Neural progenitor cell (in vitro differentiated cells): ENCODE data around the gene ADSS1. TPM values are rescaled to one million over a fixed set of nuclear protein-coding genes. Genes with fewer than 3 reads are reported as not detected.

Experiments
- DNase-seq: peaks from one replicate; pipeline ENCODE4 v3.0.0-alpha.2; 2016; ENCODE audit warnings: low spot score
- H2AFZ ChIP-seq: fragments of 200-600 bp; sonication (generic); replicated peaks from 2 replicates; pipeline ENCODE4 v1.6.1; 2016; ENCODE audit warnings: antibody characterized with exemption
- H3F3A ChIP-seq: fragments of 200-600 bp; sonication (generic); 2 replicates; pipeline ENCODE4 v1.6.1; 2016; ENCODE audit warnings: antibody characterized with exemption, low read depth
- H3K27ac ChIP-seq: fragments of 200-600 bp; sonication (generic); 2 replicates; pipeline ENCODE4 v1.5.1; 2016; ENCODE audit warnings: mild to moderate bottlenecking
- H3K27me3 ChIP-seq: fragments of 200-600 bp; sonication (generic); 2 replicates; pipeline ENCODE4 v1.6.1; 2016; ENCODE audit warnings: mild to moderate bottlenecking, moderate library complexity
- H3K36me3 ChIP-seq: fragments of 200-600 bp; sonication (generic); 2 replicates; pipeline ENCODE4 v1.5.1; 2016
- H3K4me1 ChIP-seq: fragments of 200-600 bp; sonication (generic); 2 replicates; pipeline ENCODE4 v1.6.1; 2016; ENCODE audit warnings: mixed run types
- H3K4me2 ChIP-seq: fragments of 200-600 bp; sonication (generic); 2 replicates; pipeline ENCODE4 v1.6.1; 2016
- H3K4me3 ChIP-seq: fragments of 200-600 bp; sonication (generic); 2 replicates; pipeline ENCODE4 v1.5.1; 2016
- H3K79me2 ChIP-seq: fragments of 200-600 bp; sonication (generic); 2 replicates; pipeline ENCODE4 v1.6.1; 2016; ENCODE audit warnings: low read depth
- H3K9ac ChIP-seq: fragments of 200-600 bp; sonication (generic); 2 replicates; pipeline ENCODE4 v1.6.1; 2016
- H3K9me3 ChIP-seq: fragments of 200-600 bp; sonication (generic); 2 replicates; pipeline ENCODE4 v1.5.1; 2016; ENCODE audit warnings: low read depth
- H4K20me1 ChIP-seq: fragments of 200-600 bp; sonication (generic); 2 replicates; pipeline ENCODE4 v1.6.1; 2016; ENCODE audit warnings: low read depth
- H3K27ac Mint-ChIP-seq: 3 replicates; pipeline ENCODE4 v1.8.0; 2021; ENCODE audit warnings: mixed read lengths
- H3K27me3 Mint-ChIP-seq: 2 replicates; pipeline ENCODE4 v1.8.0; 2022; ENCODE audit warnings: low read depth, mild to moderate bottlenecking, inconsistent platforms, moderate library complexity, mixed read lengths; ENCODE audit not compliant: insufficient read depth
- H3K36me3 Mint-ChIP-seq: 3 replicates; pipeline ENCODE4 v1.8.0; 2021; ENCODE audit warnings: mixed read lengths
- H3K4me1 Mint-ChIP-seq: 3 replicates; pipeline ENCODE4 v1.8.0; 2021; ENCODE audit warnings: mixed read lengths
- H3K4me3 Mint-ChIP-seq: 3 replicates; pipeline ENCODE4 v1.8.0; 2021; ENCODE audit warnings: mild to moderate bottlenecking, moderate library complexity, mixed read lengths
- H3K9me3 Mint-ChIP-seq: 3 replicates; pipeline ENCODE4 v1.8.0; 2020; ENCODE audit warnings: mixed read lengths
- EZH2 ChIP-seq: fragments of 200-600 bp; sonication (generic); IDR thresholded peaks from 2 replicates; pipeline ENCODE4 v1.6.1; 2017; ENCODE audit warnings: antibody characterized with exemption, mild to moderate bottlenecking, moderate library complexity
- EZH2phosphoT487 ChIP-seq: fragments of 200-600 bp; sonication (generic); IDR thresholded peaks from 2 replicates; pipeline ENCODE4 v1.6.1; 2017; ENCODE audit warnings: antibody characterized with exemption
- total RNA-seq: library from RNA; depleted of rRNA; stranded (reverse); fragments of >200 nt; gene quantifications from 2 replicates; pipeline ENCODE4 v1.2.3, GENCODE V29; 2015; ENCODE audit warnings: low replicate concordance
- TF ChIP-seq, protein P1 (sequence below): fragments of 200-600 bp; sonication (generic); IDR thresholded peaks from 2 replicates; pipeline ENCODE4 v1.5.1; 2017; ENCODE audit warnings: antibody characterized with exemption, mild to moderate bottlenecking

Gene ADSS1
- total RNA-seq, 1 donor from 2014 or later, result 26.4 TPM

DNA sequence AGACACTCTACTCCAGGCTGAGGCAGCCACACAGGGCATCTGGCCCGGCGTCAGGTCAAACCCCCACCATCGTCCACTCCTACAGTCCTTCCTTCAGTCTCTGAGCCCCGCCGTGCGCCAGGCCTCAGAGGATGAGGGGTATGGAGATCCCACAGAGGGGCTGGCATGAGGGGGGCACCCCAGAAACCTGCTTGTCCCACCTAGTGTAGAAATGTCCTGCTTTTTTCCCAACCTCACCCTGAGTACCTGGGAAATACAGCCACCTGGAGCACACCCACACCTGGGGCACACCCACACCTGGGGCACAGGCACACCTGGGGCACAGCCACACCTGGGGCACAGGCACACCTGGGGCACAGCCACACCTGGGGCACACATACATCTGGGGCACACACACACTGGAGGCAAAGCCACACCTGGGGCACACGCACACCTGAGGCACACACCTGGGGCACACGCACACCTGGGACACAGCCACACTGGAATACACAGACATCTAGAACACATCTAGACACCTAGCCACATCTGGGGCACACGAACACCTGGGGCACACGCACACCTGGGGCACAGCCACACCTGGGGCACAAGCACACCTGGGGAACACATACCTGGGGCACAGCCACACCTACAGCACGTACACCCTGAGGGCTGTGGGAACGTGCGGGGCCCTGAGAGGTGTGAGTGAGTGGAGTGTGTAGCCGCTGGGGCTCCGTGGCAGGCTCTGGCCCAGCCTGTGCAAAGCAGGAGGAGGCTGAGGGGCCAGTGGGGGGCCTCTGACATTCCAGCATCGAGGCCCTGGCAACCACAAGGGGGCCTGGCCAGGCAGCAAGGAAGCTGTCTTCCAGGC lies 53.2 kb downstream of the ADSS1 start:
- Mint-ChIP-seq H3K9me3 (no peaks in the 10 kb centered on the region), H3K36me3 (peaks cover 12% of the 10 kb centered on the region), H3K4me3 (peak overlapping the region; percentile 69), H3K4me1 (peaks cover 11% of the 10 kb centered on the region), H3K27me3 (peaks cover 4% of the 10 kb centered on the region), H3K27ac (peak overlapping the region; percentile 63)
- H3K27ac ChIP-seq, result no peak overlapping the region
- H3K27me3 ChIP-seq, result no peaks in the 10 kb centered on the region
- H3K4me1 ChIP-seq, result no peaks in the 10 kb centered on the region
- H2AFZ ChIP-seq, result no peak overlapping the region
- no peaks in the 10 kb centered on the region for H3K79me2 ChIP-seq
- no peaks in the 10 kb centered on the region for H3F3A ChIP-seq
- H3K9ac ChIP-seq, result no peak overlapping the region
- TF ChIP-seq, protein P1, sequence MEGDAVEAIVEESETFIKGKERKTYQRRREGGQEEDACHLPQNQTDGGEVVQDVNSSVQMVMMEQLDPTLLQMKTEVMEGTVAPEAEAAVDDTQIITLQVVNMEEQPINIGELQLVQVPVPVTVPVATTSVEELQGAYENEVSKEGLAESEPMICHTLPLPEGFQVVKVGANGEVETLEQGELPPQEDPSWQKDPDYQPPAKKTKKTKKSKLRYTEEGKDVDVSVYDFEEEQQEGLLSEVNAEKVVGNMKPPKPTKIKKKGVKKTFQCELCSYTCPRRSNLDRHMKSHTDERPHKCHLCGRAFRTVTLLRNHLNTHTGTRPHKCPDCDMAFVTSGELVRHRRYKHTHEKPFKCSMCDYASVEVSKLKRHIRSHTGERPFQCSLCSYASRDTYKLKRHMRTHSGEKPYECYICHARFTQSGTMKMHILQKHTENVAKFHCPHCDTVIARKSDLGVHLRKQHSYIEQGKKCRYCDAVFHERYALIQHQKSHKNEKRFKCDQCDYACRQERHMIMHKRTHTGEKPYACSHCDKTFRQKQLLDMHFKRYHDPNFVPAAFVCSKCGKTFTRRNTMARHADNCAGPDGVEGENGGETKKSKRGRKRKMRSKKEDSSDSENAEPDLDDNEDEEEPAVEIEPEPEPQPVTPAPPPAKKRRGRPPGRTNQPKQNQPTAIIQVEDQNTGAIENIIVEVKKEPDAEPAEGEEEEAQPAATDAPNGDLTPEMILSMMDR, result no peak
- TF ChIP-seq EZH2 (no peak), EZH2phosphoT487 (no peak)
- no peaks in the 10 kb centered on the region for H3K36me3 ChIP-seq
- no peak overlapping the region for H3K4me3 ChIP-seq
- H3K9me3 ChIP-seq, result no peaks in the 10 kb centered on the region
- H4K20me1 ChIP-seq, result peaks cover 14% of the 10 kb centered on the region
- H3K4me2 ChIP-seq, result no peak overlapping the region
- peak; percentile 30 for DNase-seq

DNA sequence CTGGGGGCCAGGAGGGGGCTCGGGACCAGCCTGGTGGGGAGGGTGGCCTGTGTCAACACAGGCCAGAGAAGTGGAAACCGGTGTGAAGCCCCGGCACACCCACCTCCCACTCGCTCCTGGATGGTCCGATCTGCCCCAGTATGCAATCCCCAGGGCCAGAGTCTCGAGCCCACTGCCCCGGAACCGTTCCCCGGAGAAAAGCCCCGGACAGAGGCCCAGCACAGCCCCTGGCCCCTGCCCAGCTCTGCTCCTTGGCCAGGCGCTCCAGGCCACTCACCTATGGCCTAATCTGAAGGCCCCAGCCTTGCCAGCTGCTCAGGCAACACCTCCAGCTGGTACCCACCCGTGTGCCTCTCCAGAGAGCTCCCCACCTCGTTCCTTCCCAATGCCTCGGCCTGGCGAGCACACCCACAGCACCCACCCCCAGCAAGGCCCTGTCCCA lies 53.8 kb downstream of the ADSS1 start:
- H3K27ac ChIP-seq, result no peak overlapping the region
- peaks cover 14% of the 10 kb centered on the region for H4K20me1 ChIP-seq
- H3K27ac Mint-ChIP-seq, result peak overlapping the region; percentile 86
- no peak for DNase-seq
- H3K27me3 Mint-ChIP-seq, result peaks cover 4% of the 10 kb centered on the region
- H3K9me3 Mint-ChIP-seq, result no peaks in the 10 kb centered on the region
- H3K9me3 ChIP-seq, result no peaks in the 10 kb centered on the region
- no peaks in the 10 kb centered on the region for H3K79me2 ChIP-seq
- no peak overlapping the region for H3K4me3 ChIP-seq
- TF ChIP-seq EZH2 (no peak), EZH2phosphoT487 (no peak)
- TF ChIP-seq, protein P1, result no peak
- no peaks in the 10 kb centered on the region for H3K4me1 ChIP-seq
- H3F3A ChIP-seq, result no peaks in the 10 kb centered on the region
- no peak overlapping the region for H2AFZ ChIP-seq
- H3K4me3 Mint-ChIP-seq, result no peak overlapping the region
- H3K4me2 ChIP-seq, result no peak overlapping the region
- no peaks in the 10 kb centered on the region for H3K27me3 ChIP-seq
- peaks cover 8% of the 10 kb centered on the region for H3K36me3 Mint-ChIP-seq
- H3K36me3 ChIP-seq, result no peaks in the 10 kb centered on the region
- peaks cover 11% of the 10 kb centered on the region for H3K4me1 Mint-ChIP-seq
- no peak overlapping the region for H3K9ac ChIP-seq

DNA sequence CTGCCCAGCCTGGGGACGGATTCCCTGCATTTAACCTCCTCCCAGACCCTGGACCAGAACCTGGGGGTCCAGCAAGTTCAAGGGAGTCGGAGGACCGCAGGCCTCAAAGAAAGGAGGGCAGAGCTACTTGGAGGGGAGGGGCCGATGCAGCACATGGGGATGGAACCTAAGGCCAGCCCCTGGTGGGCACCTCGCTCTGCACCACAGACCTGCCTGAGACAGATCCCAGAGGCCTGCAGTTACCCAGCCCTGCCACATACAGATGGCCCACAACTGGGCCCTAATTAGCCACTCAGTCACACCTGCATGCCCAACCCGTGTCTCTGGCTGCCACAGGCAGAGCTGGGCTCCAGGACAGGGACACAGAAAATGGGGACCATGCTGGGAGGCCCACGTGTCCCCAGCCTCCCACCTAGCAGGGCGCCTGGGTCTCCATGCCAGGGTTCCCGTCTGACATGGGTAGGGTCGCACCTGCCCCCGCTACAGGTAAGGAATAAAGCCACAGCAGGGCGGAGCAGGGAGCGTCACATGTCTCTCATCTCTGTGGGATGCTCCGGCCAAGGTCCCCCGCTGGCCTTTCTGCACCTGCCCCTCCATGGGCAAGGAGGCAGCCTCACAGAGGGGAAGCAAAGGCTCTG lies 54.8 kb downstream of the ADSS1 start:
- Histone ChIP-seq H3K4me1 (no peaks in the 10 kb centered on the region), H4K20me1 (peaks cover 14% of the 10 kb centered on the region), H3K36me3 (no peaks in the 10 kb centered on the region), H3K4me2 (no peak overlapping the region), H3K27me3 (no peaks in the 10 kb centered on the region), H2AFZ (no peak overlapping the region), H3K27ac (no peak overlapping the region), H3K4me3 (no peak overlapping the region), H3F3A (no peaks in the 10 kb centered on the region), H3K9me3 (no peaks in the 10 kb centered on the region), H3K79me2 (no peaks in the 10 kb centered on the region), H3K9ac (no peak overlapping the region)
- H3K36me3 Mint-ChIP-seq, result peaks cover 7% of the 10 kb centered on the region
- H3K27me3 Mint-ChIP-seq, result peaks cover 4% of the 10 kb centered on the region
- no peak for TF ChIP-seq EZH2phosphoT487
- no peak for TF ChIP-seq EZH2
- TF ChIP-seq, protein P1, result no peak
- H3K27ac Mint-ChIP-seq, result no peak overlapping the region
- H3K9me3 Mint-ChIP-seq, result no peaks in the 10 kb centered on the region
- H3K4me3 Mint-ChIP-seq, result no peak overlapping the region
- H3K4me1 Mint-ChIP-seq, result peaks cover 11% of the 10 kb centered on the region
- no peak for DNase-seq
